GM21447 (cell line): ENCODE results near the gene FAAH.
"Not testable (repeated sequence)": the region's sequence is repeated elsewhere in the genome, so short reads cannot be mapped to it uniquely, and the experiment has no call there.

Experiments used
- ATAC-seq: cut with Tn5 transposase; IDR thresholded peaks from one replicate; pipeline ENCODE4 v1.9.1; 2021; ENCODE audit not compliant: unreplicated experiment

Gene FAAH

DNA sequence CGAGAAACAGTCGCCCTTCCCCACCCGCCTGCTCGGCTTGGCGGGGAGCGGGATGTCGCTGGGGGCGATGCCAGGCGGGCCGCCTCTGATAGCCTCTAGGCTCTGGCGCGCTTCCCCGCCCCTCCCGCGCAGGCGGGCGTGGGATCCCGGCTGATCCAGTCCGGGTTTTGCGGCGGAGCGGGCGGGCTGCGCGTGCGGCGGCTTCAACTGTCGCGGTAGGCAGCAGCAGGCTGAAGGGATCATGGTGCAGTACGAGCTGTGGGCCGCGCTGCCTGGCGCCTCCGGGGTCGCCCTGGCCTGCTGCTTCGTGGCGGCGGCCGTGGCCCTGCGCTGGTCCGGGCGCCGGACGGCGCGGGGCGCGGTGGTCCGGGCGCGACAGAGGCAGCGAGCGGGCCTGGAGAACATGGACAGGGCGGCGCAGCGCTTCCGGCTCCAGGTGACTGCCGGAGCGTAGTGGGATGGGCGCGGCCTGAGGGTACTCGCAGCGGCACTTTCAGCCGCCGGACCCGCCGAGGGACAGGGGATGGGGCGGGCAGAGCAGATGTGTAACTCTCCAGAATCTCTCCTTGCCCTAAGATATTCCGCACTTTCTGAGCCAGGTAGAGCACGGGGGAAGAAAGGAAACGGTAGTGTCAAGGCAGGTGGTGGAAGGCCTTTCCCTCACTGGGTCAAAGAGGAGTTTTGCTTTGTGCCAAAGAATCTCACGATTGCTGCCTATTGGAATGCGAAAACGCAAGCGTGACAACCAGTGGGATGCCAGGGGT, at the start of gene FAAH:
Gene FAAH (plus strand): TSS at position 210 of the 764 bp plus-strand sequence. CDS start 32 bp downstream, at position 242.
- ATAC-seq = no peak

- no peak for ATAC-seq
Observed at GRCh38 chr1:46344481-46344880, 49.6 kb upstream of the FAAH start.

DNA sequence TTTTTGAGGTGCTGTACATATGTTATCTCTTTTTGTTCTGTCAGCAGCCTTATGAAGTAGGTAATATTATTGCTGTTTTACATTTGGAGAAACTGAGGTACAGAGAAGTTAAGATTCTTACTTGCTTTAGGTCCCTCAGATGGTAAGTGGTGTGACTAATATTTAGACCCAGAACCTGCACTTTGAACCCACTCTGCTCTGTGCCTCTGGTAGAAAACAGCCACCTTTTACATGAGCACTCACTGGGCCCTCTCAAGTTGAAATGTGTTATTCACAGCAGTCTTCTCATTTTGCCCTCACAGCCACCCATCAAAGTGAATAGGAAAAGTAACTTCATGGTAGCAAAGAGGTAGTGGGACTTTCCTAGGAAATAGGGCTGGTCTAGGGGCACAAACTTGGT, 48.8 kb upstream of the FAAH start:
- no peak for ATAC-seq

GRCh38 chr1:46352363-46352762, 41.8 kb upstream of the FAAH start:
- ATAC-seq = no peak

DNA sequence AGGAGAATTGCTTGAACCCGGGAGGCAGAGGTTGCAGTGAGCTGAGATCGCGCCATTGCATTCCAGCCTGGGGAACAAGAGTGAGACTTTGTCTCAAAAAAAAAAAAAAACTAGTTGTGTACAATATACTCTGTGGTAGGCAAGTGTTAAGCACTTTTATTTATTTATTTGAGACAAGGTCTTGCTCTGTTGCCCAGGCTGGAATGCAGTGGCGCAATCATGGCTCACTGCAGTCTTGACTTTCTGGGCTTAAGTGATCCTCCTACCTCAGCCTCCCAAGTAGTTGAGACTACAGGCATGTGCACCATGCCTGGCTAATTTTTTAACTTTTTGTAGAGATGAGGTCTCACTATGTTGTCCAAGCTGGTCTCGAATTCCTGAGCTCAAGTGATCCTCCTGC, 38.2 kb upstream of the FAAH start:
- ATAC-seq = not testable (repeated sequence)

DNA sequence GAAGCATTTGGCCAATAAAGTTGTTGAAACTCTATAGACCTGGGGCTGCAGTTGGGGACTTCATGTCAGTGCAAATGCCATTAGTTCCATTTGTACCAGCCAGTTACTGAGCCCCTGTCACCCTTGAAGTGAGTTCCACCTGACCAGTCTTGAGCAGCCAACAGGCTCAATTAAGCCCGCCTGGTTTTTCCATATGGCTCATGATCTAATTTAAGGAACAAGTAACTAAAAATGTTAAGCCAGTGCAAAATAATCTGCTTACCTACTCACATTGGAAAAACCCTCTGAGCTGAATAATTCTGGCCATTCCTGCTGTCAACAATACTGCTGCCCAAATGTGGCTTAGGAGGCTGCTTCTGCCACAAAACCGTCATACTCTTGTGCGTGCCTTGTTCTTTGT, 32.0 kb upstream of the FAAH start:
- no peak for ATAC-seq

- no peak for ATAC-seq
Observed at GRCh38 chr1:46363121-46363520, 31.0 kb upstream of the FAAH start.

GRCh38 chr1:46364612-46365011, 29.5 kb upstream of the FAAH start:
- no peak for ATAC-seq

GRCh38 chr1:46365796-46366195, 28.3 kb upstream of the FAAH start:
- not testable (repeated sequence) for ATAC-seq

- ATAC-seq = no peak
Observed at GRCh38 chr1:46367072-46367471, 27.0 kb upstream of the FAAH start.

DNA sequence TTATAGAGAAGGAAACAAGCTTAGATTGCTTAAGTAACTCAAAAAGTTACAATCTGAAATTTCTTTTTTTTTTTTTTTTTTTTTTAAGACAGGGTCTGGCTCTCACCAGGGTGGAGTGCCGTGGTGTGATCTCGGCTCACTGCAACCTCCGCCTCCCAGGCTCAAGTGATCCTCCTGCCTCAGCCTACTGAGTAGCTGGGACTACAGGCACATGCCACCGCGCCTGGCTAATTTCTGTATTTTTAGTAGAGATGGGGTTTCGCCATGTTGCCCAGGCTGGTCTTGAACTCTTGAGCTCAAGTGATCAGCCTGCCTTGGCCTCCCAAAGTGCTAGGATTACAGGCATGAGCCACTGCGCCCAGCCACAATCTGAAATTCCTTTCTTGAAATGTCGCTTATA, 26.4 kb upstream of the FAAH start:
- not testable (repeated sequence) for ATAC-seq

GRCh38 chr1:46368791-46369190, 25.3 kb upstream of the FAAH start:
- ATAC-seq = no peak

- no peak for ATAC-seq
Observed at GRCh38 chr1:46369542-46370213, 24.4 kb upstream of the FAAH start.

GRCh38 chr1:46370214-46370633, 23.9 kb upstream of the FAAH start:
- ATAC-seq = no peak

GRCh38 chr1:46372431-46372830, 21.7 kb upstream of the FAAH start:
- no peak for ATAC-seq

- no peak for ATAC-seq
Observed at GRCh38 chr1:46379996-46380395, 14.1 kb upstream of the FAAH start.

GRCh38 chr1:46380508-46380907, 13.6 kb upstream of the FAAH start:
- no peak for ATAC-seq

DNA sequence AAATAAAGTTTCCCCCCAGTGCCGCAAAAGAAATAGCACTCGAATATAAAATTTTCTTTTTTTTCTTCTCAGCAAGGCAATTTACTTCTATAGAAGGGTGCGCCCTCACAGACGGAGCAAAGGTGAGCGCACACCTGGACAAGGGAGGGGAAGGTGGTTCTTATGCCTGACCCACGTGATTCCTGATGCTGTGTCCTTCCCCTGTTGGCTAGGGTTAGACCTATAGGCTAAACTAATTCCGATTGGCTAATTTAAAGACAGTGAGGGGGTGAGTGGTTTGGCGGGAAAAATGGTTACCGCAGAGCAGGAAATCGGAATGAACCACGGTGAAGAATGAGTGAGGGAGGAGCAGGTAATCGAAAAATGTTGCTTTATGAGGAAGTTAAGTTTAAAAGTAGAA, 607 bp upstream of the FAAH start:
- ATAC-seq = no peak

DNA sequence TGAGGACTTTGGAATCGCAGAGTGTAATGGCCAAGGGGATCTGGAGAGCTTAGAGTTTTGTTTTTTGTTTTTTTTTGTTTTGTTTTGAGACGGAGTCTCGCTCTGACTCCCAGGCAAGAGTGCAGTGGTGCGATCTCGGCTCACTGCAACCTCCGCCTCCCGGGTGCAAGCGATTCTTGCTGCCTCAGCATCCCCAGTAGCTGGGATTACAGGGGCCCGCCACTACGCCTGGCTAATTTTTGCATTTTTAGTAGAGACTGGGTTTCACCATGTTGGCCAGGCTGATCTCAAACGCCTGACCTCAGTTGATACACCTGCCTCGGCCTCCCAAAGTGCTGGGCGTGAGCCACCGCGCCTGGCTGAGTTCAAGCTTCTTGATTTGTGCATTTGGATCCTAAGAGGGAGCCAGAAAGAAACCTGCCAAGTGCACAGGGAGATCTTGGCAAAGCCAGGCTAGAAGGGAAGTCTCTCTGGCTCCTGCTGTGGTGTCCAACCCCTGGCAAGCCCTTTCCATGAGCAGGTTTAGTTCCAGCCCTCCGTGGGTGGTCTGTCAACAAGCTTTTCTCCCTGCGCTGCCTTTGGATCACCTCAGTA, 852 bp downstream of the FAAH start:
- no peak for ATAC-seq

DNA sequence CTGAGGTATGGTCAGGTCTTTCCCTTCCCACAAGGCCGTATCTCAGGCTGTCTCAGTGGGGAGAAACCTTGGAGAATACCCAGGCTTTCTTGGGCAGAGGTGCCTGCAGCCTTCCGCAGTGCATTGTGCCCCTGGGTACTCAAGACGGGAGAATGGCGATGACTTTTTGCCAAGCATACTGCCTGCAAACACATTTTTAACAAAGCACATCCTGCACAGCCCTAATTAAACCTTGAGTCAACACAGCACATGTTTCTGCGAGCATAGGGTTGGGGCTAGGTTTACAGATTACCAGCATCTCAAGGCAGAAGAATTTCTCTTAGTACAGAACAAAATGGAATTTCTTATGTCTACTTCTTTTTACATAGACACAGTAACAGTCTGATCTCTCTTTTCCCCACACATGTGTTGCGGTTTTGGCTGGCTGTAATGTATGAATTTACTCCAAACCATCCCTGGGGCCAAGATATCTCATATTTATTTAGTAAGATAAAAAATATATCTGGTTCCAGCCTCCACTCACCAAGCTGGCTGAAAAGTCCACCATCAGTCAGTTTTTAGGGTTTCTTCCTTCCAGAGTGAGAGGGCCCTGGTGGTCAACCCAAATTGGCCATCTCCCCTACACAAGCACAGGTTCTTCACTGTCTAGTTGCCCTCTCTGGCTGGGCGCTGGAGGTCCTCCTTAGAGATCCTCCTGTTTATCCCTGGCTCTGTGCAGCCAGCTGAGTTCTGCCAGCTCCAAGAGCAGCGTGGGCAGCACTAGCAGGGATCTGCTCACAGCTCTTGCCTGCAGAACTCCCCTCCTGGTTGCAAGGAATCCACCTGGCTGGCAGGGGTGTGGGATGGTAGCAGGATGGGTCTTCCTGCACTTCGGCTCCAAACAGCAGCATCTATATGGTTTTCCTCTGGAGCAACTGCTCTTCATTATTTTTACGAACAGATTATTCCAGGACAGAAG, 2.6 kb downstream of the FAAH start:
- ATAC-seq = no peak

- no peak for ATAC-seq
Observed at GRCh38 chr1:46399307-46399706, 5.2 kb downstream of the FAAH start.
